Adrenal gland (tissue), 12 donors: ENCODE data around the gene SLC25A24. TPM values are rescaled to one million over a fixed set of nuclear protein-coding genes. Genes with fewer than 3 reads are reported as not detected.

Experiments used
- DNase-seq, 7 donors: peaks; one replicate each; pipeline ENCODE4 v3.0.0-alpha.2; 2019 to 2020
- H3K27ac ChIP-seq, 5 donors: fragments of 200-600 bp; sonication (generic) in 4 of 5; 1 replicate in 3 of 5; 2 replicates in 2 of 5; pipeline versions ENCODE4 v1.5.1 to v1.8.0; 2016 to 2020; ENCODE audit warnings: mild to moderate bottlenecking in 1 of 5
- H3K27me3 ChIP-seq: fragments of 200-600 bp; 2 replicates; pipeline ENCODE4 v1.8.0; 2021
- H3K36me3 ChIP-seq, 2 donors: fragments of 200-600 bp; replicated peaks in 1 of 2; 1 replicate in 1 of 2; 2 replicates in 1 of 2; pipeline versions ENCODE4 v1.5.1 to v1.8.0; 2018 to 2022
- H3K4me1 ChIP-seq, 2 donors: fragments of 200-600 bp; replicated peaks in 1 of 2; 1 replicate in 1 of 2; 2 replicates in 1 of 2; pipeline versions ENCODE4 v1.5.1 to v1.8.0; 2018 to 2021
- H3K4me3 ChIP-seq, 4 donors: fragments of 200-600 bp; sonication (generic) in 3 of 4; one replicate each; pipeline ENCODE4 v1.5.1; 2016 to 2018
- H3K9me3 ChIP-seq, 3 donors: fragments of 200-600 bp; sonication (generic) in 1 of 3; replicated peaks in 1 of 3; 1 replicate in 2 of 3; 2 replicates in 1 of 3; pipeline versions ENCODE4 v1.5.1 to v1.8.0; 2016 to 2021
- POLR2A ChIP-seq, 2 donors: fragments of 450-650 bp; IDR thresholded peaks; one replicate each; pipeline ENCODE4 v1.6.1; 2017; ENCODE audit warnings: antibody characterized with exemption in 2 of 2, mild to moderate bottlenecking in 2 of 2, moderate library complexity in 1 of 2
- WGBS, 4 donors: extraction: QIAGEN DNeasy Blood & Tissue Kit in 2 of 4; methylation state at CpG; one replicate each; pipeline versions ENCODE4 v1.1.5 to v1.1.7; 2013 to 2017; 5-methylcytosine and 5-hydroxymethylcytosine counted together
- intact Hi-C, 2 donors: fragments of 100-400 bp; cut with DNase I; formaldehyde crosslinking; loops; one replicate each; pipeline versions ENCODE4 v1.14.1 to v1.15.0; 2022 to 2023
- polyA plus RNA-seq, 3 donors: library from polyadenylated mRNA; stranded (reverse); fragments of 200-250 nt in 2 of 3; fragments of 350-450 nt in 1 of 3; fragmentation: Illumina TruSeq in 1 of 3; extraction: RNeasy Lipid Tissue Mini Kit (QIAGEN cat#74804) in 1 of 3; gene quantifications; one replicate each; pipeline ENCODE4 v1.2.3, GENCODE V29; 2013 to 2014
- total RNA-seq, 9 donors: library from RNA; depleted of rRNA in 4 of 9; stranded (reverse); fragments of >200 nt in 4 of 9; fragments of 120-200 nt in 1 of 9; fragmentation: NEBNext Ultra II Directional in 1 of 9; extraction: Animal tissue kit (Norgen Biotek cat#: 25700) in 1 of 9; gene quantifications; one replicate each; pipeline versions ENCODE4 v1.1.0 to v1.2.4, GENCODE V29; 2013 to 2023
- TF ChIP-seq, protein P1 (sequence below), 6 experiments: fragments of 450-650 bp in 4 of 6; fragments of 200-600 bp in 2 of 6; sonication (generic) in 1 of 6; IDR thresholded peaks; 1 replicate in 5 of 6; 2 replicates in 1 of 6; pipeline versions ENCODE4 v1.5.1 to v1.8.0; 2016 to 2021; ENCODE audit warnings: antibody characterized with exemption in 6 of 6, mild to moderate bottlenecking in 2 of 6, moderate library complexity in 1 of 6
- donor health status: healthy with polysubstance abuse.
- donor health status: Bipolar disorder and iron deficiency.
- donor health status: DM: yes; HTN: yes; CAD: no.
- donor health status: DM: no; HTN: no; CAD: no.
- donor health status: DM: no; HTN: no; CAD: no.
- donor health status: DM: yes; HTN: yes; CAD: no.

The SLC25A24 gene
- total and polyA plus RNA-seq, 12 donors, result 3.9 to 38.5 (median 27.2) TPM

DNA sequence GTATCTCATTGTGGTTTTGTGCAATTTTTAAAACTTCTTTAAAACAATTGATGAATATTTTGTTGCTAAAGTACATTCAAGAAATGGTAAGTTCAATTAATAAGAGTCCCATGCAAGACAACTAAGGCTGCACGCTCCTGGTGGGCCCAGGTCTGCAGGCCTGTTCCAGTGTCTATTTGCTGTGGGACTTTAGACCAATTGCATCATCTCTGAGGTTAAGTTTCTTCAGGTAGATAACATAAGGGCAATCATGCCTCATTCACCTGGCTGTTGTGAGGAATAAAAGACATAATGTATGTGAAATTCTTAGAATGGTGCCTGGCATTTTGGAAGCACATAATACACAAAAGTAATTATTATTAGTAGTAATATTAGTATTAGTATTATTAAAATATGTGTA is 82.9 kb downstream of the SLC25A24 start:
- Histone ChIP-seq H3K4me1 (peaks cover 0 to 12% of the 10 kb centered on the region in 2 donors), H3K27ac (no peak overlapping the region), H3K27me3 (no peaks in the 10 kb centered on the region), H3K4me3 (no peak overlapping the region), H3K36me3 (no peaks in the 10 kb centered on the region), H3K9me3 (no peaks in the 10 kb centered on the region)
- WGBS, 4 donors, result 93 to 100% (median 98%) methylated on average over 1 of the region's 1 CpG
- TF ChIP-seq, protein P1, sequence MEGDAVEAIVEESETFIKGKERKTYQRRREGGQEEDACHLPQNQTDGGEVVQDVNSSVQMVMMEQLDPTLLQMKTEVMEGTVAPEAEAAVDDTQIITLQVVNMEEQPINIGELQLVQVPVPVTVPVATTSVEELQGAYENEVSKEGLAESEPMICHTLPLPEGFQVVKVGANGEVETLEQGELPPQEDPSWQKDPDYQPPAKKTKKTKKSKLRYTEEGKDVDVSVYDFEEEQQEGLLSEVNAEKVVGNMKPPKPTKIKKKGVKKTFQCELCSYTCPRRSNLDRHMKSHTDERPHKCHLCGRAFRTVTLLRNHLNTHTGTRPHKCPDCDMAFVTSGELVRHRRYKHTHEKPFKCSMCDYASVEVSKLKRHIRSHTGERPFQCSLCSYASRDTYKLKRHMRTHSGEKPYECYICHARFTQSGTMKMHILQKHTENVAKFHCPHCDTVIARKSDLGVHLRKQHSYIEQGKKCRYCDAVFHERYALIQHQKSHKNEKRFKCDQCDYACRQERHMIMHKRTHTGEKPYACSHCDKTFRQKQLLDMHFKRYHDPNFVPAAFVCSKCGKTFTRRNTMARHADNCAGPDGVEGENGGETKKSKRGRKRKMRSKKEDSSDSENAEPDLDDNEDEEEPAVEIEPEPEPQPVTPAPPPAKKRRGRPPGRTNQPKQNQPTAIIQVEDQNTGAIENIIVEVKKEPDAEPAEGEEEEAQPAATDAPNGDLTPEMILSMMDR (IDR thresholded peaks at IDR 0.05), result no peak
- no peak for TF ChIP-seq POLR2A (IDR thresholded peaks at IDR 0.05)
- intact Hi-C loops, result no loop called here
- DNase-seq, result no peak

DNA sequence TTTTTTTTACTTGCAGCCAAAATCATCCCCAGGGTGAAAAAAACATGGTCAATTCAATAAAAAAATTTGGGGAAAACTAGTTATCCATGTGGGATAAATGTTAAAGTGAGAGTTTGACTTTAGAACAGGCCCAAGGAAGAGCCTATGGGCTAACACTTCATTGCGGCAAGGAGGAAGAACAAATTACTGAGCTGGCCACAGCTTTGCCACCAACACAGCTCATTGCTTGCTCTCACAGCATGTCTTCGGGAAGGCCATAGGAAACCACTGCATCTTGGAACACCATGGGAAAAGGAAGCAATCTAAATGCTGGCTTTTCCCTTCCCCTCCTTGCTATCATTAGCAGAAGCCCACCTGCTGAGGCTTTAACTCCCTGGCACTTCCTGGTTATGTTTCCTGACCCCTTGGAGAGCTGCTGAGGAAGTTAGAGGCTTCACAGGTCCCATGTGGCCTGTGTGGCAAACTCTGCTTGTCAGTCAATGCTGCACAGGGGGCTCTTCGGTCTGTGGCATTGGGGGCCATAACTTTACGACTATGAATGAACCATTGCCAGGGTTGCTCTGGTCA is 86.0 kb downstream of the SLC25A24 start:
- Histone ChIP-seq H3K36me3 (no peaks in the 10 kb centered on the region), H3K27me3 (no peaks in the 10 kb centered on the region), H3K4me3 (no peak overlapping the region), H3K9me3 (no peaks in the 10 kb centered on the region), H3K4me1 (peaks cover 0 to 12% of the 10 kb centered on the region in 2 donors), H3K27ac (no peak overlapping the region)
- DNase-seq, result no peak
- intact Hi-C loops, result no loop called here
- WGBS, 4 donors, result 53 to 72% (median 59%) methylated on average over 4 of the region's 4 CpGs
- TF ChIP-seq, protein P1 (IDR thresholded peaks at IDR 0.05), result no peak
- no peak for TF ChIP-seq POLR2A (IDR thresholded peaks at IDR 0.05)

DNA sequence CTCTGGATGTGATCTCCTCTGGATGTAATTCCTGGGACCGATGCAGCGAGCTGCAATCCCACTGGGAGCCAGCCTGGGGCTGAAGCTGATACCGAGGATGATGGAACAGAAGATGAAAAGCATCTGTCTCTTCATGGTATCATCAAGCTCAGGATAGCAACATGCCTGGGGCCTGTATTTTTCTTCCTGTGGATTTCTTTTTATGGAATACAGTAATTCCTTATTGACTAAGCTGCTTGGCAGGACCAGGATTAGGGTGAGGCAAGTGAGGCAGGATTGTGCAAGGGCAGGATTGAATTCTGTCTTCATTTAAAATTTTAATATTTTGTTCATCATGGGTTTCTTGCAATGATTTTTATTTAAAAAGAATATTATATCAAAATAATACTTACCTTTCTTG is 86.6 kb downstream of the SLC25A24 start:
- Histone ChIP-seq H3K4me1 (peaks cover 0 to 6% of the 10 kb centered on the region in 2 donors), H3K36me3 (no peaks in the 10 kb centered on the region), H3K4me3 (no peak overlapping the region), H3K9me3 (no peaks in the 10 kb centered on the region), H3K27me3 (no peaks in the 10 kb centered on the region), H3K27ac (no peak overlapping the region)
- 58 to 93% (median 74%) methylated on average over 3 of the region's 3 CpGs for WGBS, 4 donors
- intact Hi-C loops, result no loop called here
- TF ChIP-seq, protein P1 (IDR thresholded peaks at IDR 0.05), result no peak
- TF ChIP-seq POLR2A (IDR thresholded peaks at IDR 0.05), result no peak
- DNase-seq, result no peak

- WGBS, 4 donors, result 80 to 87% (median 85%) methylated on average over 6 of the region's 6 CpGs
- peaks cover 0 to 5% (median 0%) of the 10 kb centered on the region in 3 donors for H3K9me3 ChIP-seq
- H3K27me3 ChIP-seq, result no peaks in the 10 kb centered on the region
- H3K27ac ChIP-seq, result no peak overlapping the region
- intact Hi-C loops, result no loop called here
- no peaks in the 10 kb centered on the region for H3K36me3 ChIP-seq
- no peak for TF ChIP-seq POLR2A (IDR thresholded peaks at IDR 0.05)
- TF ChIP-seq, protein P1 (IDR thresholded peaks at IDR 0.05), result no peak
- no peaks in the 10 kb centered on the region for H3K4me1 ChIP-seq
- no peak overlapping the region for H3K4me3 ChIP-seq
- no peak for DNase-seq
These were observed 90.7 kb downstream of the SLC25A24 start for GRCh38 chr1:108109295-108109973.
